HG03439 (cell line): ENCODE results near the gene CDC42EP4.
"Not testable (repeated sequence)": the region's sequence is repeated elsewhere in the genome, so short reads cannot be mapped to it uniquely, and the experiment has no call there.

Source experiments
- ATAC-seq: cut with Tn5 transposase; IDR thresholded peaks from one replicate; pipeline ENCODE4 v1.9.1; 2021; ENCODE audit warnings: mild to moderate bottlenecking, moderate library complexity; ENCODE audit not compliant: unreplicated experiment

CDC42EP4 gene

GRCh38 chr17:73323409-73324159, 11.8 kb upstream of the CDC42EP4 start:
- ATAC-seq = no peak

GRCh38 chr17:73320601-73321264, 8.9 kb upstream of the CDC42EP4 start:
- no peak for ATAC-seq

- no peak for ATAC-seq
These were observed 8.0 kb upstream of the CDC42EP4 start for GRCh38 chr17:73319766-73320165.

- no peak for ATAC-seq
These were observed 7.0 kb upstream of the CDC42EP4 start for GRCh38 chr17:73318836-73319235.

- no peak for ATAC-seq
These were observed 6.6 kb upstream of the CDC42EP4 start for GRCh38 chr17:73318427-73318813.

GRCh38 chr17:73317513-73318426, 6.0 kb upstream of the CDC42EP4 start:
- no peak for ATAC-seq

- ATAC-seq = peak; percentile 60
These were observed 5.2 kb upstream of the CDC42EP4 start for GRCh38 chr17:73316919-73317505.

- ATAC-seq = no peak
These were observed 3.7 kb upstream of the CDC42EP4 start for GRCh38 chr17:73315471-73315870.

GRCh38 chr17:73313526-73314127, 1.8 kb upstream of the CDC42EP4 start:
- no peak for ATAC-seq

GRCh38 chr17:73312887-73313286, 1.1 kb upstream of the CDC42EP4 start:
- not testable (repeated sequence) for ATAC-seq

GRCh38 chr17:73311428-73311780, 397 bp downstream of the CDC42EP4 start:
- ATAC-seq = peak; percentile 22

- no peak for ATAC-seq
These were observed 1.8 kb downstream of the CDC42EP4 start for GRCh38 chr17:73309727-73310596.

GRCh38 chr17:73308959-73309358, 2.8 kb downstream of the CDC42EP4 start:
- not testable (repeated sequence) for ATAC-seq

- ATAC-seq = no peak
These were observed 3.6 kb downstream of the CDC42EP4 start for GRCh38 chr17:73308017-73308823.

GRCh38 chr17:73307130-73307529, 4.7 kb downstream of the CDC42EP4 start:
- ATAC-seq = no peak

GRCh38 chr17:73305845-73306836, 5.7 kb downstream of the CDC42EP4 start:
- no peak for ATAC-seq

GRCh38 chr17:73304971-73305812, 6.6 kb downstream of the CDC42EP4 start:
- no peak for ATAC-seq
